ENCODE measurements around the gene MIPOL1.

MIPOL1 gene

DNA sequence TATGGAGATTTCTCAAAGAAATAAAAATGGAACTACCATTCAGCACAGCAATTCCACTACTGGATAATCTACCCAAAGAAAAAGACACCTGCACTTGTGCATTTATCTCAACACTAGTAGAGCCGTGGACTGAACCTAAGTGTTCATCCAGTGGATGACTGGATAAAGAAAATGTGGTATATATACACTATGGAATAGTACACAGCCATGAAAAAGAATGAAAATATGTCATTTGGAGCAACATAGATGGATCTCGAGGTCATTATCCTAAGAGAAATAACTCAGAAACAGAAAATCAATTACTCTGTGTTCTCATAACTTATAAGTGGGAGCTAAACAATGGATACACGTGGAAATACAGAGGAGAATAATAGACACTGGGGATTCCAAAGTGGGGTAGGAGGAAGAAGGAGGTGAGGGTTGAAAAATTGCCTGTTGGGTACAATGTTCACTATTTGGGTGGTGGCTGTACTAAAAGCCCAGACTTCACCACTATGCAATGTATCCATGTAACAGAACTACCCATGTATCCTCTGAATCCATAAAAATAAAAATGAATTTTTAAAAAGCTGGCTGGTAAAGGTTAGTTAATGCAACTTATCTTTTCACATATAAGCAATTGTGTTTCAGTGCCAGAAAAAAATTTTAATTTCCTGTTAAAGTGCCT lies 266.6 kb downstream of the MIPOL1 start:
- no peak for DNase-seq (ENCODE audit: extremely low read depth, insufficient read length)
- H3K36me3 ChIP-seq (ENCODE audit: control insufficient read depth, insufficient read depth, low read length), result no peaks in the 10 kb centered on the region
- no peak overlapping the region for H3K4me3 ChIP-seq (replicated peaks; ENCODE audit: low read depth, low read length)
- H3K27me3 ChIP-seq (replicated peaks; ENCODE audit: control insufficient read depth, insufficient read depth, low read length), result no peaks in the 10 kb centered on the region
- TF ChIP-seq, protein P1, sequence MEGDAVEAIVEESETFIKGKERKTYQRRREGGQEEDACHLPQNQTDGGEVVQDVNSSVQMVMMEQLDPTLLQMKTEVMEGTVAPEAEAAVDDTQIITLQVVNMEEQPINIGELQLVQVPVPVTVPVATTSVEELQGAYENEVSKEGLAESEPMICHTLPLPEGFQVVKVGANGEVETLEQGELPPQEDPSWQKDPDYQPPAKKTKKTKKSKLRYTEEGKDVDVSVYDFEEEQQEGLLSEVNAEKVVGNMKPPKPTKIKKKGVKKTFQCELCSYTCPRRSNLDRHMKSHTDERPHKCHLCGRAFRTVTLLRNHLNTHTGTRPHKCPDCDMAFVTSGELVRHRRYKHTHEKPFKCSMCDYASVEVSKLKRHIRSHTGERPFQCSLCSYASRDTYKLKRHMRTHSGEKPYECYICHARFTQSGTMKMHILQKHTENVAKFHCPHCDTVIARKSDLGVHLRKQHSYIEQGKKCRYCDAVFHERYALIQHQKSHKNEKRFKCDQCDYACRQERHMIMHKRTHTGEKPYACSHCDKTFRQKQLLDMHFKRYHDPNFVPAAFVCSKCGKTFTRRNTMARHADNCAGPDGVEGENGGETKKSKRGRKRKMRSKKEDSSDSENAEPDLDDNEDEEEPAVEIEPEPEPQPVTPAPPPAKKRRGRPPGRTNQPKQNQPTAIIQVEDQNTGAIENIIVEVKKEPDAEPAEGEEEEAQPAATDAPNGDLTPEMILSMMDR (IDR thresholded peaks at IDR 0.05; ENCODE audit: insufficient read depth, low read length, poor library complexity, severe bottlenecking), result no peak

DNA sequence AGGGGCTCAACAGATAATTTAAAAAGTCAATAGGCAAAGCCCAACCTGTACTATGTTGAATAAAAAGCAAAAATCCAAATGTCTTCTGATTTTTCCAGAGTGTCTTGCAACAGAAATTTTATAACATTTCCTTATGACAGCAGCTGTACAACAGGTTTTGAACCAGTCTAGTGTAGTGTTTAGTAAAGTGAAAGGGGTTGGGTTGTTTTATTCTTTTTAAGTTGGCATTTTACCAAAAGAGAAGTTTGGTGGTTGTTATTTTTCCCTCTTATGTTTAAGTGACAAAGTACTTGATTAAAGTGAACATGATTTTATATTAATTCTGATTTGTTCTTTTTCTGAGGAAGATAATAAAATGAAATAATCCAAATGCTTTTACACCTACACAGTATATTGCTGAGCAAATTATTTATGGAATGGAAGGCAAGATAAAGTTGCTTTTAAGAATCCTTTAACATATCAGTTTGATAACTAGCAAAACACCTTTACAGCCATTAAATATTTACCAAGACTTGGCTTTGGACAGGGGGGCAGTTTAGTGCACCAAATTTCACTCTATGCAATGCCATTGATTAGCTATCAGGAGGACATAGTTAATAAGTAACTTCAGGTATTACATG lies 268.4 kb downstream of the MIPOL1 start:
- DNase-seq (ENCODE audit: extremely low read depth, insufficient read length), result no peak
- H3K36me3 ChIP-seq (ENCODE audit: control insufficient read depth, insufficient read depth, low read length), result no peaks in the 10 kb centered on the region
- TF ChIP-seq, protein P1 (IDR thresholded peaks at IDR 0.05; ENCODE audit: insufficient read depth, low read length, poor library complexity, severe bottlenecking), result no peak
- H3K4me3 ChIP-seq (replicated peaks; ENCODE audit: low read depth, low read length), result no peak overlapping the region
- no peaks in the 10 kb centered on the region for H3K27me3 ChIP-seq (replicated peaks; ENCODE audit: control insufficient read depth, insufficient read depth, low read length)

DNA sequence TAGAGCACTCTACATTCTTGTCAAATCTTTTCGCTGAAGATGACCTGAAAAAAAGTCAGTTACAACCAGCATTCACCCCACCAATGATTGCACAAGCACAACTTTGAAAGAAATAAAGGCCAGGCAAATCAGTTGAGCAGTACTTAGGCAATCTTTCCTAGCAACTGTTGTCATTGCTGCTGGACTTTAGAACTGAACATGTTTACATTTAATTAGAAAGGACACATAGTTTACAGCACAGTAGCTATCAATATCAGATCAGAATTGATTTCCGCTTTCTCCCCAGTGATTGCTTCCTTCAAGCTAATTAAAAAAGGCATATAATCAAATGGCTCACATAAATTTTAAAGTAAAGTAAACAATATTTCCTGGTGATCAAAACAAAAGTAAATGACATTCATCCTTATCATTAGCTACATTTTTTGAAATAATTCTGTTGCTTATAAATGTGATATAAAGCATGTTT lies 268.9 kb downstream of the MIPOL1 start:
- no peak for DNase-seq (ENCODE audit: extremely low read depth, insufficient read length)
- H3K36me3 ChIP-seq (ENCODE audit: control insufficient read depth, insufficient read depth, low read length), result no peaks in the 10 kb centered on the region

DNA sequence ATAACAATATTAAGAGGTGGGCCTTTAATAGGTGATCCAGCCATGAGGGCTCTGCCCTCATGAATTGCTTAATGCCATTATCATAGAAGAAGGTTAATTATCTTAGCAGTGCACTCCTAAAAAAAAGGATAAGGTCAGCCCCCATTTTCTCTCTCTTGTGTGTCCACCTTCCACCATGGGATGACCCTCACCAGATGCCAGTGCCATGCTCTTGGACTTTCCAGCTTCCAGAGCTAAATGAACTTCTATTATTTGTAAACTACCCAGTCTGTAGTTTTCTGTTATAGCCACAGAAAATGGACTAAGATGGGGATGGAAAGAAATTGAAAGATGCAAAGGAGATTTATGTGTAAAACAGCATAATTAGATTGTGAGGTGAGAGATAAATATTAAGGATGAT lies 271.9 kb downstream of the MIPOL1 start:
- Histone ChIP-seq H3K36me3 (ENCODE audit: control insufficient read depth, insufficient read depth, low read length) (no peaks in the 10 kb centered on the region), H3K4me3 (replicated peaks; ENCODE audit: low read depth, low read length) (no peak overlapping the region), H3K27me3 (replicated peaks; ENCODE audit: control insufficient read depth, insufficient read depth, low read length) (no peaks in the 10 kb centered on the region)
- no peak for DNase-seq (ENCODE audit: extremely low read depth, insufficient read length)
- TF ChIP-seq, protein P1 (IDR thresholded peaks at IDR 0.05; ENCODE audit: insufficient read depth, low read length, poor library complexity, severe bottlenecking), result no peak

More for the DNA sequence above, 268.9 kb downstream of the MIPOL1 start:
- no peak overlapping the region for H3K4me3 ChIP-seq (replicated peaks; ENCODE audit: low read depth, low read length)
- TF ChIP-seq, protein P1 (IDR thresholded peaks at IDR 0.05; ENCODE audit: insufficient read depth, low read length, poor library complexity, severe bottlenecking), result no peak
- H3K27me3 ChIP-seq (replicated peaks; ENCODE audit: control insufficient read depth, insufficient read depth, low read length), result no peaks in the 10 kb centered on the region

DNA sequence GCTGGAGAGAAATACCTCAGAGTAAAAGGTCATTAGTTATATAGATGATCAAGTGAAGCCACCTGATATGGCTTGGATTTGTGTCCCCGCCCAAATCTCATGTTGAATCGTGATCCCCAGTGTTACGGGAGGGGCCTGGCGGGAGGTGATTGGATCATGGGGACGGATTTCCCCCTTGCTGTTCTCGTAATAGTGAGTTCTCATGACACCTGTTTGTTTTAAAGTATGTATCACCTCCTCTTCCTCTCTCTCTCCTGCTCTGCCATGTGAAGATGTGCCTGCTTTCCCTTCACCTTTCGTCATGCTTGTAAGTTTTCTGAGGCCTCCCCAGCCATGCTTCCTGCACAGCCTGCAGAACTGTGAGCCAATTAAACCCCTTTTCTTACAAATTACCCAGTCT lies 272.5 kb downstream of the MIPOL1 start:
- H3K4me3 ChIP-seq (replicated peaks; ENCODE audit: low read depth, low read length), result no peak overlapping the region
- DNase-seq (ENCODE audit: extremely low read depth, insufficient read length), result no peak
- H3K36me3 ChIP-seq (ENCODE audit: control insufficient read depth, insufficient read depth, low read length), result no peaks in the 10 kb centered on the region
- H3K27me3 ChIP-seq (replicated peaks; ENCODE audit: control insufficient read depth, insufficient read depth, low read length), result no peaks in the 10 kb centered on the region
- TF ChIP-seq, protein P1 (IDR thresholded peaks at IDR 0.05; ENCODE audit: insufficient read depth, low read length, poor library complexity, severe bottlenecking), result no peak
